ENCODE results near the gene ACSL6.

DNA sequence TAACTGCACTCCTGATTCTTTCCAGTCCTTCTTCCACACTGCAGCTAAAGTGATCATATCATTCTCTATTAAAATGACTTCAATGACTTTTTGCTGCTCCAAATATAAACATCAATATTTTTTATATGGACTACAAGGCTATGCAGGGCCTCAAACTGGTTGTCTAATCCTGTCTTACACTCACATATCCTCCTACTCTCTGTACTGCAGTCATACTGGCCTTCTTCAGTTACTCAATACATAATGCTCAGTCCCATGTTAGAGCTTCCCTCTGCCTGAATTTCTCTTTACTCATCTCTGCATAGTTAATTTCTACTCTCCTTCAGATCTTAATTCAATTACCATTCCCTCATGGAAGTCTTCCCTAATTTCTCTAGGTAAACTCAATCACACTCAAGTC, 69.4 kb downstream of the ACSL6 start:
- no peak for TF ChIP-seq EZH2phosphoT487 (IDR thresholded peaks at IDR 0.05; ENCODE audit: low read depth, severe bottlenecking, unreplicated experiment)
- TF ChIP-seq, protein P1, sequence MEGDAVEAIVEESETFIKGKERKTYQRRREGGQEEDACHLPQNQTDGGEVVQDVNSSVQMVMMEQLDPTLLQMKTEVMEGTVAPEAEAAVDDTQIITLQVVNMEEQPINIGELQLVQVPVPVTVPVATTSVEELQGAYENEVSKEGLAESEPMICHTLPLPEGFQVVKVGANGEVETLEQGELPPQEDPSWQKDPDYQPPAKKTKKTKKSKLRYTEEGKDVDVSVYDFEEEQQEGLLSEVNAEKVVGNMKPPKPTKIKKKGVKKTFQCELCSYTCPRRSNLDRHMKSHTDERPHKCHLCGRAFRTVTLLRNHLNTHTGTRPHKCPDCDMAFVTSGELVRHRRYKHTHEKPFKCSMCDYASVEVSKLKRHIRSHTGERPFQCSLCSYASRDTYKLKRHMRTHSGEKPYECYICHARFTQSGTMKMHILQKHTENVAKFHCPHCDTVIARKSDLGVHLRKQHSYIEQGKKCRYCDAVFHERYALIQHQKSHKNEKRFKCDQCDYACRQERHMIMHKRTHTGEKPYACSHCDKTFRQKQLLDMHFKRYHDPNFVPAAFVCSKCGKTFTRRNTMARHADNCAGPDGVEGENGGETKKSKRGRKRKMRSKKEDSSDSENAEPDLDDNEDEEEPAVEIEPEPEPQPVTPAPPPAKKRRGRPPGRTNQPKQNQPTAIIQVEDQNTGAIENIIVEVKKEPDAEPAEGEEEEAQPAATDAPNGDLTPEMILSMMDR (IDR thresholded peaks at IDR 0.05; ENCODE audit: poor library complexity), result no peak

Data from hepatocyte (in vitro differentiated cells).